PC-3 (cell line): ENCODE measurements around the gene CZIB. TPM values are rescaled to one million over a fixed set of nuclear protein-coding genes. Genes with fewer than 3 reads are reported as not detected.

Source experiments
- ATAC-seq: fragments of 200-7000 bp; cut with Tn5 transposase; 2 replicates; pipeline ENCODE4 v1.9.1; 2020; ENCODE audit warnings: mild to moderate bottlenecking, moderate library complexity
- BruUV-seq: library from RNA; stranded (reverse); fragments of 400-500 nt; replicated peaks from 2 replicates; lab custom pipeline; 2021; lab: Mats Ljungman, UMichigan
- CTCF ChIA-PET: fragments of 300-600 bp; sonication (Branson Sonifier 250); formaldehyde crosslinking; loops from one replicate; lab custom pipeline; 2022; ENCODE audit warnings: antibody characterized with exemption; lab: Charles Lee
- POLR2A ChIA-PET: fragments of 300-600 bp; sonication (Branson Sonifier 250); formaldehyde crosslinking; loops from one replicate; lab custom pipeline; 2022; ENCODE audit warnings: antibody characterized with exemption; ENCODE audit not compliant: unreplicated experiment; lab: Charles Lee
- DNase-seq: peaks from one replicate; pipeline ENCODE4 v3.0.0-alpha.2; 2015
- H2AFZ ChIP-seq: fragments of 300-600 bp; sonication (generic); 2 replicates; pipeline ENCODE4 v1.6.0; 2016; ENCODE audit warnings: antibody characterized with exemption, low read length
- H3F3A ChIP-seq: fragments of 300-600 bp; sonication (generic); one replicate; pipeline ENCODE4 v1.6.0; 2017; ENCODE audit warnings: antibody characterized with exemption, low read length, control low read depth, mild to moderate bottlenecking; ENCODE audit not compliant: unreplicated experiment
- H3K27ac ChIP-seq: fragments of 300-600 bp; sonication (generic); 2 replicates; pipeline ENCODE4 v1.5.1; 2016; ENCODE audit warnings: mild to moderate bottlenecking, low read length
- H3K27me3 ChIP-seq: fragments of 300-600 bp; sonication (generic); 2 replicates; pipeline ENCODE4 v1.6.1; 2016; ENCODE audit warnings: low read length, mixed read lengths
- H3K36me3 ChIP-seq: fragments of 300-600 bp; sonication (generic); 2 replicates; pipeline ENCODE4 v1.6.1; 2016; ENCODE audit warnings: low read depth, mixed run types, low read length, mixed read lengths
- H3K4me1 ChIP-seq: fragments of 300-600 bp; sonication (generic); 2 replicates; pipeline ENCODE4 v1.5.1; 2016; ENCODE audit warnings: low read length; ENCODE audit not compliant: insufficient read depth
- H3K4me2 ChIP-seq: fragments of 300-600 bp; sonication (generic); 2 replicates; pipeline ENCODE4 v1.6.0; 2016; ENCODE audit warnings: low read length
- H3K4me3 ChIP-seq: fragments of 300-600 bp; sonication (generic); 2 replicates; pipeline ENCODE4 v1.5.1; 2016; ENCODE audit warnings: mild to moderate bottlenecking, low read length, mixed read lengths
- H3K79me2 ChIP-seq: fragments of 300-600 bp; sonication (generic); 2 replicates; pipeline ENCODE4 v1.6.1; 2017; ENCODE audit warnings: low read length, mixed read lengths
- H3K9ac ChIP-seq: fragments of 300-600 bp; sonication (generic); 2 replicates; pipeline ENCODE4 v1.6.0; 2016; ENCODE audit warnings: mild to moderate bottlenecking, low read length
- H3K9me2 ChIP-seq: fragments of 300-600 bp; sonication (generic); replicated peaks from 2 replicates; pipeline ENCODE4 v1.6.1; 2016; ENCODE audit warnings: mixed run types, low read length, mixed read lengths
- H3K9me3 ChIP-seq: fragments of 300-600 bp; sonication (generic); 2 replicates; pipeline ENCODE4 v1.6.1; 2016; ENCODE audit warnings: low read length, mixed read lengths
- H4K20me1 ChIP-seq: fragments of 300-600 bp; sonication (generic); 2 replicates; pipeline ENCODE4 v1.6.1; 2016; ENCODE audit warnings: low read length, mixed read lengths
- CTCF ChIP-seq: fragments of 300-600 bp; sonication (generic); conservative IDR thresholded peaks from 2 replicates; pipeline ENCODE4 v1.5.1; 2017; ENCODE audit warnings: antibody characterized with exemption, low read depth, mild to moderate bottlenecking, low read length
- EZH2 ChIP-seq: fragments of 300-600 bp; sonication (generic); IDR thresholded peaks from one replicate; pipeline ENCODE4 v1.6.1; 2017; ENCODE audit warnings: antibody characterized with exemption, mild to moderate bottlenecking, low read length; ENCODE audit not compliant: unreplicated experiment
- EZH2phosphoT487 ChIP-seq: fragments of 300-600 bp; sonication (generic); IDR thresholded peaks from 2 replicates; pipeline ENCODE4 v1.6.1; 2018; ENCODE audit warnings: mild to moderate bottlenecking, antibody characterized with exemption, low read length, borderline replicate concordance
- intact Hi-C: fragments of 100-400 bp; cut with micrococcal nuclease; formaldehyde crosslinking; loops from 2 replicates; pipeline ENCODE4 v1.9.0; 2023
- total RNA-seq: library from RNA; depleted of rRNA; stranded (reverse); fragments of >200 nt; gene quantifications from 2 replicates; pipeline ENCODE4 v1.2.3, GENCODE V29; 2014

Gene CZIB
- total RNA-seq, 1 experiment from 2014 or later: 47.7 TPM

- H2AFZ ChIP-seq: no peak overlapping the region
- H3K9ac ChIP-seq: no peak overlapping the region
- intact Hi-C loops: no loop called here
- ATAC-seq (no peak), DNase-seq (no peak)
- no peaks in the 10 kb centered on the region for H3F3A ChIP-seq
- POLR2A ChIA-PET: interaction anchor here (0.5 kb wide), 1 partner anchor 26 kb away, joined by 3 read pairs; the partner anchor contains the start of gene MAGOH
- no peak for TF ChIP-seq EZH2
- TF ChIP-seq CTCF: no peak
- TF ChIP-seq EZH2phosphoT487: no peak
- H3K4me1 ChIP-seq: no peaks in the 10 kb centered on the region
- CTCF ChIA-PET: no interaction called here
- H3K27ac ChIP-seq: no peak overlapping the region
- H3K9me2 ChIP-seq: no peaks in the 10 kb centered on the region
- H3K4me2 ChIP-seq: no peak overlapping the region
- no peaks in the 10 kb centered on the region for H3K27me3 ChIP-seq
- H3K36me3 ChIP-seq: peaks cover 60% of the 10 kb centered on the region
- BruUV-seq: no TSS peak
- H3K4me3 ChIP-seq: no peak overlapping the region
- no peaks in the 10 kb centered on the region for H4K20me1 ChIP-seq
- H3K9me3 ChIP-seq: no peaks in the 10 kb centered on the region
- no peaks in the 10 kb centered on the region for H3K79me2 ChIP-seq
Measured at GRCh38 chr1:53264048-53264447, 43.6 kb upstream of the CZIB start.

- ATAC-seq (no peak), DNase-seq (no peak)
- no peak overlapping the region for H3K4me2 ChIP-seq
- H3K9me2 ChIP-seq: no peaks in the 10 kb centered on the region
- no peak overlapping the region for H3K9ac ChIP-seq
- H3F3A ChIP-seq: no peaks in the 10 kb centered on the region
- ChIA-PET POLR2A (no interaction called here), CTCF (no interaction called here)
- no peak overlapping the region for H2AFZ ChIP-seq
- intact Hi-C loops: no loop called here
- BruUV-seq: no TSS peak
- H3K4me1 ChIP-seq: no peaks in the 10 kb centered on the region
- no peak overlapping the region for H3K27ac ChIP-seq
- peaks cover 59% of the 10 kb centered on the region for H3K36me3 ChIP-seq
- H3K4me3 ChIP-seq: no peak overlapping the region
- no peaks in the 10 kb centered on the region for H3K79me2 ChIP-seq
- no peaks in the 10 kb centered on the region for H3K9me3 ChIP-seq
- TF ChIP-seq EZH2: no peak
- no peak for TF ChIP-seq EZH2phosphoT487
- TF ChIP-seq CTCF: no peak
- no peaks in the 10 kb centered on the region for H4K20me1 ChIP-seq
- H3K27me3 ChIP-seq: no peaks in the 10 kb centered on the region
Measured at GRCh38 chr1:53262000-53262399, 41.6 kb upstream of the CZIB start.

GRCh38 chr1:53260631-53261247, 40.3 kb upstream of the CZIB start:
- BruUV-seq: no TSS peak
- DNase-seq (no peak), ATAC-seq (no peak)
- Histone ChIP-seq H3F3A (no peaks in the 10 kb centered on the region), H3K4me2 (no peak overlapping the region), H3K79me2 (no peaks in the 10 kb centered on the region), H3K9me3 (no peaks in the 10 kb centered on the region), H3K27ac (no peak overlapping the region), H2AFZ (no peak overlapping the region), H3K36me3 (peaks cover 64% of the 10 kb centered on the region), H3K4me3 (no peak overlapping the region), H3K9me2 (no peaks in the 10 kb centered on the region), H3K27me3 (no peaks in the 10 kb centered on the region), H3K4me1 (no peaks in the 10 kb centered on the region), H3K9ac (no peak overlapping the region), H4K20me1 (no peaks in the 10 kb centered on the region)
- ChIA-PET CTCF (no interaction called here), POLR2A (no interaction called here)
- intact Hi-C loops: no loop called here
- TF ChIP-seq CTCF: no peak
- TF ChIP-seq EZH2phosphoT487: no peak
- no peak for TF ChIP-seq EZH2
